ENCODE measurements around the gene SLC35F3. TPM values are rescaled to one million over a fixed set of nuclear protein-coding genes. Genes with fewer than 3 reads are reported as not detected.

The SLC35F3 gene
- total RNA-seq, 1 donor from 2014 or later, result not detected

GRCh38 chr1:234007684-234008083, 103.2 kb downstream of the SLC35F3 start:
- Mint-ChIP-seq H3K36me3 (ENCODE audit: low read depth) (no peaks in the 10 kb centered on the region), H3K27ac (no peak overlapping the region), H3K27me3 (peaks cover 13% of the 10 kb centered on the region), H3K4me3 (no peak overlapping the region), H3K9me3 (peaks cover 6% of the 10 kb centered on the region), H3K4me1 (no peaks in the 10 kb centered on the region)
- ChIA-PET CTCF (no interaction called here), POLR2A (no interaction called here)
- DNase-seq, result no peak
- no peak for ATAC-seq (ENCODE audit: low read depth)
- intact Hi-C loops (cut with micrococcal nuclease), result no loop called here
- TF ChIP-seq, protein P1, sequence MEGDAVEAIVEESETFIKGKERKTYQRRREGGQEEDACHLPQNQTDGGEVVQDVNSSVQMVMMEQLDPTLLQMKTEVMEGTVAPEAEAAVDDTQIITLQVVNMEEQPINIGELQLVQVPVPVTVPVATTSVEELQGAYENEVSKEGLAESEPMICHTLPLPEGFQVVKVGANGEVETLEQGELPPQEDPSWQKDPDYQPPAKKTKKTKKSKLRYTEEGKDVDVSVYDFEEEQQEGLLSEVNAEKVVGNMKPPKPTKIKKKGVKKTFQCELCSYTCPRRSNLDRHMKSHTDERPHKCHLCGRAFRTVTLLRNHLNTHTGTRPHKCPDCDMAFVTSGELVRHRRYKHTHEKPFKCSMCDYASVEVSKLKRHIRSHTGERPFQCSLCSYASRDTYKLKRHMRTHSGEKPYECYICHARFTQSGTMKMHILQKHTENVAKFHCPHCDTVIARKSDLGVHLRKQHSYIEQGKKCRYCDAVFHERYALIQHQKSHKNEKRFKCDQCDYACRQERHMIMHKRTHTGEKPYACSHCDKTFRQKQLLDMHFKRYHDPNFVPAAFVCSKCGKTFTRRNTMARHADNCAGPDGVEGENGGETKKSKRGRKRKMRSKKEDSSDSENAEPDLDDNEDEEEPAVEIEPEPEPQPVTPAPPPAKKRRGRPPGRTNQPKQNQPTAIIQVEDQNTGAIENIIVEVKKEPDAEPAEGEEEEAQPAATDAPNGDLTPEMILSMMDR (IDR thresholded peaks at IDR 0.05), result no peak

DNA sequence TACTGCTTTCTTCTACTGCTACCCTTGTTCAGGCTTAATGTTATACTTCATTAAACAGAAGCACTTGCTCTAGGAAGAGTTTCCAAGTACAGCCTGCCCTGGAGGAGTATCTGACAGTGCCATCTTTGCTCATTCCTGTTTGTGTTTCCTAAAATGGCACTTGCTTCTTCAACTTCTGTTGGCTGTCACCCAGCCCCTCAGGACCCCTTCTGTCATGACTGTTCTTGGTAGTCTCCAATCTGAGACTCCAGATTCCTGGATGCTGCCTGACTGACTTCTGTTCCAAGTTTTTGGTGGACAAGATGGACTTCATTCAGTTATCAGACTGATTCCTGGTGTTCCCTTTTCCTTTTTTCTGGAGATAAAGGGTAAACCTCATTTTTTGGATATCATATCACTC, 104.1 kb downstream of the SLC35F3 start:
- H3K9me3 Mint-ChIP-seq, result peaks cover 6% of the 10 kb centered on the region
- no peak for DNase-seq
- peaks cover 17% of the 10 kb centered on the region for H3K27me3 Mint-ChIP-seq
- H3K27ac Mint-ChIP-seq, result no peak overlapping the region
- no peaks in the 10 kb centered on the region for H3K4me1 Mint-ChIP-seq
- ATAC-seq (ENCODE audit: low read depth), result no peak
- CTCF ChIA-PET, result no interaction called here
- intact Hi-C loops (cut with micrococcal nuclease), result no loop called here
- POLR2A ChIA-PET, result no interaction called here
- TF ChIP-seq, protein P1 (IDR thresholded peaks at IDR 0.05), result no peak
- no peaks in the 10 kb centered on the region for H3K36me3 Mint-ChIP-seq (ENCODE audit: low read depth)
- H3K4me3 Mint-ChIP-seq, result no peak overlapping the region

- no peak for DNase-seq
- ChIA-PET POLR2A (no interaction called here), CTCF (no interaction called here)
- no peaks in the 10 kb centered on the region for H3K36me3 Mint-ChIP-seq (ENCODE audit: low read depth)
- TF ChIP-seq, protein P1 (IDR thresholded peaks at IDR 0.05), result no peak
- ATAC-seq (ENCODE audit: low read depth), result no peak
- H3K9me3 Mint-ChIP-seq, result peaks cover 6% of the 10 kb centered on the region
- H3K27ac Mint-ChIP-seq, result no peak overlapping the region
- intact Hi-C loops (cut with micrococcal nuclease), result no loop called here
- H3K4me3 Mint-ChIP-seq, result no peak overlapping the region
- no peaks in the 10 kb centered on the region for H3K4me1 Mint-ChIP-seq
- peaks cover 14% of the 10 kb centered on the region for H3K27me3 Mint-ChIP-seq
These were observed 105.2 kb downstream of the SLC35F3 start for GRCh38 chr1:234009668-234010067.

DNA sequence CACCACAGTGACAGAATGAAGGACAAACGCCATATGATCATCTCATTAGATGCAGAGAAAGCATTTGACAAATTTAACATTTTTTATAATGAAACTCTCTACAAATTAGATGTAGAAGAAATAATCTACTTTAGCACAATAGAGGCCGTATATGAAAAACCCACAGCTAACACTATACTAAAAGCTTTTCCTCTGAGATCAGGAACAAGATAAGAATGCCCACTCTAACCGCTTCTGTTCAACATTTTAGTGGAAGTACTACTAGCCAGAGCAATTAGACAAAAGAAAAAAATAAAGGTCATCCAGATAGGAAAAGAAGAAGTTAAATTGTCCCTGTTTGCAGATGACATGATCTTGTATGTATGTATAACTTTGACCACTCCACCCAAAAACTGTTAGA, 109.7 kb downstream of the SLC35F3 start:
- ATAC-seq (ENCODE audit: low read depth), result no peak
- Mint-ChIP-seq H3K4me3 (no peak overlapping the region), H3K4me1 (no peaks in the 10 kb centered on the region), H3K27ac (no peak overlapping the region), H3K36me3 (ENCODE audit: low read depth) (no peaks in the 10 kb centered on the region), H3K9me3 (peaks cover 12% of the 10 kb centered on the region), H3K27me3 (peaks cover 9% of the 10 kb centered on the region)
- DNase-seq, result no peak
- TF ChIP-seq, protein P1 (IDR thresholded peaks at IDR 0.05), result no peak
- CTCF ChIA-PET, result no interaction called here
- POLR2A ChIA-PET, result no interaction called here
- intact Hi-C loops (cut with micrococcal nuclease), result no loop called here

DNA sequence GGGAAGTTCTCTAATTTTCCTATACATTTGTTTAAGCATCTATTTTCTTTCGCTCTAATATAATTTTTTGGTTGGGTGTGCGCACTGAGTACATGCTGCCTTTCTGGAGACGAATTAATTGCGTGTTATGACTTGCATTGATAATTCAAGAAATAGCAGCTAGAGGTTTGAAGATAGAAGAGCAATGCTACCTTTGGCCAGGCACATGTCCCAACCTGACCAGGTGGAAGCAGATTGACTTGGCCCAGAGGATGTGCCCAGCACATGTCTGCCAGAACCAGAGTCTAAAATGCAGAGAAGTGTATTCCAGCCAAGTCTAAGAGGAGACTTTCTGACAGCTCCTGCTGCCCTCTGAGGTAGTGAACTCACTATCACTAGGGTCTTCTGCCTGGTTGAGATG, 114.3 kb downstream of the SLC35F3 start:
- H3K4me3 Mint-ChIP-seq, result no peak overlapping the region
- intact Hi-C loops (cut with micrococcal nuclease), result no loop called here
- H3K27ac Mint-ChIP-seq, result no peak overlapping the region
- H3K36me3 Mint-ChIP-seq (ENCODE audit: low read depth), result no peaks in the 10 kb centered on the region
- TF ChIP-seq, protein P1 (IDR thresholded peaks at IDR 0.05), result no peak
- POLR2A ChIA-PET, result no interaction called here
- DNase-seq (no peak), ATAC-seq (ENCODE audit: low read depth) (no peak)
- CTCF ChIA-PET, result no interaction called here
- H3K4me1 Mint-ChIP-seq, result no peaks in the 10 kb centered on the region
- H3K27me3 Mint-ChIP-seq, result peaks cover 1% of the 10 kb centered on the region
- H3K9me3 Mint-ChIP-seq, result peaks cover 6% of the 10 kb centered on the region
